Neural progenitor cell (in vitro differentiated cells): ENCODE measurements around the gene DEFB121.
"Not testable (repeated sequence)": the region's sequence is repeated elsewhere in the genome, so short reads cannot be mapped to it uniquely, and the experiment has no call there.

Experiments
- CTCF ChIP-seq: fragments of 200-600 bp; sonication (generic); IDR thresholded peaks from 2 replicates; pipeline ENCODE4 v1.5.1; 2017; ENCODE audit warnings: antibody characterized with exemption, mild to moderate bottlenecking
- EZH2 ChIP-seq: fragments of 200-600 bp; sonication (generic); IDR thresholded peaks from 2 replicates; pipeline ENCODE4 v1.6.1; 2017; ENCODE audit warnings: antibody characterized with exemption, mild to moderate bottlenecking, moderate library complexity
- EZH2phosphoT487 ChIP-seq: fragments of 200-600 bp; sonication (generic); IDR thresholded peaks from 2 replicates; pipeline ENCODE4 v1.6.1; 2017; ENCODE audit warnings: antibody characterized with exemption

- not testable (repeated sequence) for TF ChIP-seq CTCF, EZH2, EZH2phosphoT487
Measured at GRCh38 chr20:31364272-31364671, 41.7 kb downstream of the DEFB121 start.
